GM12892 (cell line): ENCODE data around the gene SLC7A10.

Source experiments
- POLR2A ChIP-seq: IDR thresholded peaks from 2 replicates; pipeline ENCODE4 v1.6.1; 2011; ENCODE audit warnings: low read depth, low read length, control low read depth
- POLR2AphosphoS5 ChIP-seq: IDR thresholded peaks from 2 replicates; pipeline ENCODE4 v1.6.1; 2011; ENCODE audit warnings: low read depth, low read length, control low read depth
- TAF1 ChIP-seq: IDR thresholded peaks from 2 replicates; pipeline ENCODE4 v1.6.1; 2011; ENCODE audit warnings: low read depth, mild to moderate bottlenecking, control low read depth, low read length, borderline replicate concordance

DNA sequence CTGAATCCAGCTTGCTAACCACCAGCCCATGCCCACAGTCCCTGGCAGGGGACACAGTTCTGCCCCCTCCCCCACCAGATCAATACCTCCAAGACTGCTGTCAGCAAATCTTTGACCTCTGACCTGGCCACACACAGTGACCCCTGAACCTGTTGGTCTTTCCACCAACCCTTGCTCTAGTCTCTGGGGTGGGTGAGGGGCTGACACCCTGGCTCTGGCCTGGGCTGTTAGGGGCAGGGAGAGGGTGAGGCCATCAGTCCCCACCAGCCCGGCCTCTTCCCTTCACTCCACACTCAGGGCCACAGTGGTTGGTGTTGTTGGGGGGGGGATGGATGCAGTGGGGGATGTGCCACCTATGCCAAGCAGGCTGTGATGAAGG lies 21.8 kb upstream of the SLC7A10 start:
- TF ChIP-seq TAF1: no peak
- TF ChIP-seq POLR2AphosphoS5: no peak
- no peak for TF ChIP-seq POLR2A
